HG02938 (cell line): Measurements from ENCODE around the gene NKTR.

Experiments used
- ATAC-seq: cut with Tn5 transposase; IDR thresholded peaks from one replicate; pipeline ENCODE4 v1.9.1; 2021; ENCODE audit warnings: mild to moderate bottlenecking, moderate library complexity; ENCODE audit not compliant: unreplicated experiment

The NKTR gene

DNA sequence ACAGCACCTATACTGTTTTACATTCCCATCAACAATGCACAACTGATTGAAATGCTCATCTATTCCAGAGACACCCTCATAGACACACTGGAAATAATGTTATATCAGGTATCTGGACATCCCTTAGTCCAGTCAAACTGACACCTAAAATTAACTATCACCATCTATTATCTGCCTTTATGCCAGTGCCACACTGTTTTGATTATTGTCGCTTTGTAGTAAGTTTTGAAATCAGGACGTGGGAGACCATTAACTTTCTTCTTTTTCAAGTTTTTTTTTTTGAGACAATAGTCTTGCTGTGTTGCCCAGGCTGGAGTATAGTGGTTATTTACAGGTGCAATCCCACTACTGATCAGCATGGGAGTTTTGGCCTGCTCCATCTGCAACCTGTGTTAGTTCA lies 75.4 kb downstream of the NKTR start:
- no peak for ATAC-seq

DNA sequence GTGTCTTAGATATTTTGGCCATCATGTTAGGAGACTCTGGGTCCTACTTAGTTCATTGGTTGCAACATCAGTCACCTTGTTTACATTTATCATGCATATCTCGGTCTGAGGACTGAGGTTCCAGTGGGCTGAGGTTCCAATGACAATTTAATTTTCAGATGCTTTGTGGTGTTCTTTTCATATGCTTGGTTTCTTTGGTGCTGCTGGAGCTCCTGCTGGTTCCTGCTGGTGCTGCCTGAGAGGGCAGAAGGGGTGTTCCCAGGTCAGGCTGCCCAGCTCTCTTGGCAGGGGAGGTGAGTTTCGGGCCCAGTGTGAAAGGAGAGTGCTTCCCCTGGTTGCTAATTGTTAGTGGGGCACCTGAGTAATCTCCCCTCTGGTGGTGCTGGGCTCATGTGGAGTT lies 78.0 kb downstream of the NKTR start:
- no peak for ATAC-seq

DNA sequence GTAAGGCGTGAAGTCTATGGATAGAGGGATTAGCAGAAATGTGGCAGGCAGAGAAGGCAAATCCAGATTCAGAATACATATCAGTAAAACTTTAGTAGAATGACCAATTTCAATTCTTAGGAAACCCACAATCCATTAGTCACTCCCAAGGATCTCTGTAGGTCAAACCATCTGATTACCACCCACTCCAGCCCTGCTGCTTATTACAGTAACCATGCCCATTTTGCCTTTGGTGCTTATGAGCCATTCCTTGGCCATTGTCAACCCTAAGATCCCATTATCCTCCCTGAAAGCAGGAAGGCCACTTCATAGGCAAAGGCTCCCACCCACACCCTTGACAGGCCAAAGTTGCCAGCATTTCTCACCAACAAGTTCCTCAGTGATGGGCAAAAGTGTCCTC lies 79.8 kb downstream of the NKTR start:
- no peak for ATAC-seq

DNA sequence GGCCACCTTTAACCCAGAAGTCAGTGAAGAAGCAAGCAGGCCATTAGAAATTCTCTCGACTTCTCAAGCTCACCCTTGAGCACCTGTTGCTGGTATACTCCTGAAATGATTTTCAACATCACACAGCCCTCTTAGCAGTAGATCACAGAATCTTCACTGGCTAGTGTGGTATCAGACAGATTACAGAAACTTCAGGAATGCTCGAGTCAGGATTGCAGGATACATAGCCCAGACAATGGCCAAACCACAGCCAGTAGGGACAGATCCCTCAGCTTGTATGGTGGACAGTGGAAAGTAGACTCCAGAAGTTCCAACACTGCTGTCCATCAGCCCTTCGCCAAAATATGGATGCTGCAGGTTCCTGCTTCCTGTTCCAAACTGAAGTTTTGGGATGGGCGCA lies 80.3 kb downstream of the NKTR start:
- no peak for ATAC-seq

DNA sequence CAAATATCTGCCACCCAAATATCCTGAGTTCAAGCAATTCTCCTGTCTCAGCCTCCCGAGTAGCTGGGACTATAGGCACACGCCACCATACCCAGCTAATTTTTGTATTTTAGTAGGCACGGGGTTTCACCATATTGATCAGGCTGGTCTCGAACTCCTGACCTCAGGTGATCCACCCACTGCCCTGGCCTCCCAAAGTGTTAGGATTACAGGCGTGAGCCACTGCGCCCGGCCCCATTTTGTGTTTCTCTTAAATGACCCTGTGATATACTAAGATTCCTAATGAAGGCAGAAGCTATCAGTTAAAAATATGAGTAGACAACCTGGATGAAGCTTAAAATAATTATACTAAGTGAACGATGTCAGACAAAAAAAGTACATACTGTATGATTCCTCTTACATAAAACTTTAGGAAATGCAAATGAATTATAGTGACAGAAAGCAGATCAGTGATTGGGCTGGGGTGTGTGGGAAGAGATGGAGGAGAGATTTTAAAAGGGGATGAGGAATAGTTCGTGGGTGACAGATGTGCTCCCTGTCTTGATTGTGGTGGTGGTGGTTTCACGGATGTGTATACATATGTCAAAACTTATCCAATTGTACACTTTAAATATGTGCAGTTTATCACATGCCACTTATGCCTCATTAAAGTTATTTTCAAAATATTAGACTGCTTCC lies 81.0 kb downstream of the NKTR start:
- ATAC-seq = no peak

DNA sequence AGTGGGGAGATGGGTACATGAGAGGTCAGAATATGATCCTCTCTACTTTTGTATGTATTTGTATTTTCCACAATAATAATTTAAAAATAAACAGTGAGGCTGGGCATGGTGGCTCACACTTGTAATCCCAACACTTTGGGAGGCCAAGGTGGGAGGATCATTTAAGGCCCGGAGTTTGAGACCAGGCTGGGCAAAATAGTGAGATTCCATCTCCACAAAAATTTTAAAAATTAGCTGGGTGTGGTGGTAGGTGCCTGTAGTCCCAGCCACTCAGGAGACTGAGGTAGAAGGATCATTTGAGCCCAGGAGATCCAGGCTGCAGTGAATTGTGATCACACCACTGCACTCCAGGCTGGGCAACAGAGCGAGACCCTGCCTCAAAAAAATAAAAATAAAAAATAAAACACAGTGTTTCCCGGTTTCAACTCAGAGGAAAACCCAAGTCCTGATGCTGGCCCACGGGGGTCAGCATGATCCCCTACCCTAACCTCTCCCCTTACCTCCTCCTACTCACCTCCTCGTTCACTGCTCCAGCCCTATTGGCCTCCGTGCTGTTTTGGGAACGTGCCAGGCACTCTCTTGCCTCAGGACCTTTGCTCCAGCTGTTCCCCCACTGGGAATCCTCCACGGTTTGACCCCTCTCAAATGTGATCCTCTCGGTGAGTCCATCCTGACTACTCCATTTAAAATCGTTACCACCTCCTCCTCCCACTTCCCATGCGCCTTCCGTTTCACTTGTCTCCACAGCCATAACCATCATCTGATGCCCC lies 82.0 kb downstream of the NKTR start:
- no peak for ATAC-seq

DNA sequence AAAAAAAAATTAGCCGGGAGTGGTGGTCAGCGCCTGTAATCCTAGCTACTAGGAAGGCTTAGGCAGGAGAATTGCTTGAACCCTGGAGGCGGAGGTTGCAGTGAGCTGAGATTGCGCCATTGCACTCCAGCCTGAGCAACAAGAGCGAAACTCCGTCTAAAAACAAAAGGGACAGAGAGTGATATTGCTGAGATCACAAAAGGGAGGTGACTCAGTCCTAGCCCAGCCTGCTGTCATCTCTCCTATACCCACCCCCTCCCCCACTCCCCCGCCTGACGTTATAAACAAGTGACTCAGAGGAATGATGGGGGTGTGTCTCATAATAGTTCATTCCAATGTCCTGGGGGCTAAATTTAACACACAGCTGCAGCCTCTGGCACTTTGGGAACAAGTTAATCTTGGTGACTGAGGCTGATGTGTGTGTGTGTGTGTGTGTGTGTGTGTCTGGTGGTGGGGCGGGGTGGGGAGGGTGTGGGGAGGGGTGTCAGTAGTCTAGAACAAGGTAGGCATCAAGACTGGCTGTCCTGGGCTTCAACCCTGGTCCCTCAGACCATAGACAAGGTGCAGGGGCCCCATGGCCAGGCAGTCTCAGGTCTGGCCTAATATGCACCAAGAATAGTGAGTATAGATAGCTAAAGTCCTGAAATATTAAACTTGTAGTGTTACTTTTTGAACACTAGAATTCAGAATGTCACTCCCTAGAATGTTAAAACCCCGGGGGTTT lies 83.6 kb downstream of the NKTR start:
- ATAC-seq = no peak

DNA sequence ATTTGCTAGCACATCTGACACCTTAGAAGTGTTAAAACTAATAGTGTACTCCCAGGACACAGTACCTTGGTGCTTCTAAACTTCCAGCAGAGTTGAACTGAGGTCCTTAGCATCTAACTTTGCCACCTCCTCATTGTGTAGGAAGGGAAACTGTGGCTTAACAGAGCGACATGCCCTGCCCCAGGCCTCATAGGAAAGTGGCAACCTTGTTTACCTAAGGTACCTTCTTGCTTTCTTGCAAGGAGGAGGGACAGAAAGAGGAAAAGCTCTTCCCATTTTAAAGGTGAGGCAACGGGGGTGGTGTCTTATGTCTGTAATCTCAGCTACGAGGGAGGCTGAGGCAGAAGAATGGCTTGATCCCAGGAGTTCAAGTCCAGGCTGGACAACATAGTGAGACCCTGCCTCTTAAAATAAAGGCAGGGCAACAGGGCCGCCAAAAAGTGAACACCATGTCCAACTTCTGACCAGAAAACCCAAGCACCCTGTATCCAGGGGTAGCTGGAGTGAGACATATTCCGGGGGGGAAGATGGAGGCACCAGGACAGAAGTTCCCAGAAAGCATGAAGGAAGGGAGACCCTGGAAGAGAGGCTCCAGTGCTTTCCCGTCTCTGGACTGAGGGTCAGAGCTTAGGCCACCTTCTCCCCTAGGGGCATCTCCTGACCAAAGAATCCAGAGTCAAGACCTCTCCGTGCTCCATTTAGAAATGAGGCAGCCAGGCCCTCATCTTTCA lies 84.3 kb downstream of the NKTR start:
- ATAC-seq = no peak

DNA sequence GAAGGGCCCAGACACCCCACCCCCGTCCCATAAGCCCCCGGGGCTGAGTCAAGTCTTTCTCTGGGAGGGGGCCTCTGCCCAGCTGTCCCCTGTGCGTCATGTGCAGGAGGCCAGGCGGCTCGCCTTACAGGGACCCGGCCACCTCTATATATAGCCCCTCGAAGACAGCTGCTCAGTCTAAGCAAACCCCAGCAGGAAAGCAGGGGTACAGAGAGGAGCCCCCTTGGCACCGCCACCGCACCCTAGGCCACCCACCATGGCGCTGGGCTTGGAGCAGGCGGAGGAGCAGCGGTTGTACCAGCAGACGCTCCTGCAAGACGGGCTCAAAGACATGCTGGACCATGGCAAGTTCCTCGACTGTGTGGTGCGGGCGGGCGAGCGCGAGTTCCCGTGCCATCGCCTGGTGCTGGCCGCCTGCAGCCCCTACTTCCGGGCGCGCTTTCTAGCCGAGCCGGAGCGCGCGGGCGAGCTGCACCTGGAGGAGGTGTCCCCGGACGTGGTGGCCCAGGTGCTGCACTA lies 84.9 kb downstream of the NKTR start, which contains the start of gene KLHL40:
Gene KLHL40, plus strand, starts transcription at position 175 of the 519 bp plus-strand sequence. Its CDS starts 82 bp downstream, at position 257.
- no peak for ATAC-seq

DNA sequence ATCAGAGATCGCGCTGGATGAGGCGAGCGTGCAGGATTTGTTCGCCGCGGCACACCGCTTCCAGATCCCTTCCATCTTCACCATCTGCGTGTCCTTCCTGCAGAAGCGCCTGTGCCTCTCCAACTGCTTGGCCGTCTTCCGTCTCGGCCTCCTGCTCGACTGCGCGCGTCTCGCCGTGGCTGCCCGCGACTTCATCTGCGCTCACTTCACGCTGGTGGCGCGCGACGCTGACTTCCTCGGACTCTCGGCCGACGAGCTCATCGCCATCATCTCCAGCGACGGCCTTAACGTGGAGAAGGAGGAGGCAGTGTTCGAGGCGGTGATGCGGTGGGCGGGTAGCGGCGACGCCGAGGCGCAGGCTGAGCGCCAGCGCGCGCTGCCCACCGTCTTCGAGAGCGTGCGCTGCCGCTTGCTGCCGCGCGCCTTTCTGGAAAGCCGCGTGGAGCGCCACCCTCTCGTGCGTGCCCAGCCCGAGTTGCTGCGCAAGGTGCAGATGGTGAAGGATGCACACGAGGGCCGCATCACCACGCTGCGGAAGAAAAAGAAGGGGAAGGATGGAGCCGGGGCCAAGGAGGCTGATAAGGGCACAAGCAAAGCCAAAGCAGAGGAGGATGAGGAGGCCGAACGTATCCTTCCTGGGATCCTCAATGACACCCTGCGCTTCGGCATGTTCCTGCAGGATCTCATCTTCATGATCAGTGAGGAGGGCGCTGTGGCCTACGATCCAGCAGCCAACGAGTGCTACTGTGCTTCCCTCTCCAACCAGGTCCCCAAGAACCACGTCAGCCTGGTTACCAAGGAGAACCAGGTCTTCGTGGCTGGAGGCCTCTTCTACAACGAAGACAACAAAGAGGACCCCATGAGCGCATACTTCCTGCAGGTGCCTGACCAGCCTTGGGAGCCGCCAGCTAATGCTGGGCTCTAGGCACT lies 85.7 kb downstream of the NKTR start:
- no peak for ATAC-seq

DNA sequence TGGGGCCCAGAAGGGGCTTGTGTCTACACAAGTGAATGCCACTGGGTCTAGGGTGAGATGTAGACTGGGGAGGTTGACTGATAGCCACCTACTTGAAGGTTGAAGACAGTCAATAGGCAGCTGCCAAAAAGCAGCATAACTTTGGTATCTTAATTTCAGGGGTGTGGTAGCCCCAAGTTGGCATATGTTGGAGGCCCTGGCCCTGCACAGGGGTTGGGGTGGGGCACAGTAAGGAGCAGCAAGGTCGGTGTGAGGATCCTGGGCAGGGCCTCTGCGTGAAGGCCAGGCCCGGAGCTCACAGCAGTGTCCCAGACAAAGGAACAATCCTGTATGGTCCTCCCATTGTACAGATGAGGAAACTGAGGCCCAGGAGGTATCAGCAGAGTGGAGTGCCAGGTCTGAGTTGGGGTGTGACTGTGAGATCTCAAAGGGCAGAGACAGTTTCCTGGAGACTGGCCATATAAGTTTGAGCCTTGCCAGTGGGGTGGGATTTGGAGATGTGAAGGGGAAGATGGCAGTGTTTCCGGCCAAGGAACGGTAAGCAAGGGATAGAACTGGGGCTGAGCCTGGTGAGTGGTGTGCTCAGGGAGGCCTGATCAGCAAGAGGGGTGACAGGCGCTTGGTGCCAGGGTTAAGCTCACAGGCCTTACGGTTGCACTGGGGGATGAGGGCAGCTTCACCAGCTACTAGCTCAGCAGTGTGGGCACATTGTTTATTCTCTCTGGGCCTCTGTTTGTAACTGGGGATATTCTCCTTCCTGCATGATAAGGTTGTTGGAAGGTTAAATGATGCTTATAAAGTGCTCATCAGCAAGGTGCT lies 86.6 kb downstream of the NKTR start:
- no peak for ATAC-seq

DNA sequence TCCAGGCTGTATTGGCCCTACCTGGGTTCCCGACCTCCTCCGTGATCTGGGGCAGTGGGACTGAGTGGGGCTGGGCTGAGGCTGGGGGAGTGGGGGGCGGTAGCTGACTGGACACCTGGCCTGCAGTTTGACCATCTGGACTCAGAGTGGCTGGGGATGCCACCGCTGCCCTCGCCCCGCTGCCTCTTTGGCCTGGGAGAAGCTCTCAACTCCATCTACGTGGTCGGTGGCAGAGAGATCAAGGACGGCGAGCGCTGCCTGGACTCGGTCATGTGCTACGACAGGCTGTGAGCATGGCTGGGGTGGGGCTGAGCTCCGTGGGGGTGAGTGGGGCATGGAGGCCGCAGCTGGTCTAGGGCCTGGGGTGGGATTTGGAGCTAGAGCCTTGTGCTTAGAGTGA lies 87.5 kb downstream of the NKTR start:
- ATAC-seq = no peak

DNA sequence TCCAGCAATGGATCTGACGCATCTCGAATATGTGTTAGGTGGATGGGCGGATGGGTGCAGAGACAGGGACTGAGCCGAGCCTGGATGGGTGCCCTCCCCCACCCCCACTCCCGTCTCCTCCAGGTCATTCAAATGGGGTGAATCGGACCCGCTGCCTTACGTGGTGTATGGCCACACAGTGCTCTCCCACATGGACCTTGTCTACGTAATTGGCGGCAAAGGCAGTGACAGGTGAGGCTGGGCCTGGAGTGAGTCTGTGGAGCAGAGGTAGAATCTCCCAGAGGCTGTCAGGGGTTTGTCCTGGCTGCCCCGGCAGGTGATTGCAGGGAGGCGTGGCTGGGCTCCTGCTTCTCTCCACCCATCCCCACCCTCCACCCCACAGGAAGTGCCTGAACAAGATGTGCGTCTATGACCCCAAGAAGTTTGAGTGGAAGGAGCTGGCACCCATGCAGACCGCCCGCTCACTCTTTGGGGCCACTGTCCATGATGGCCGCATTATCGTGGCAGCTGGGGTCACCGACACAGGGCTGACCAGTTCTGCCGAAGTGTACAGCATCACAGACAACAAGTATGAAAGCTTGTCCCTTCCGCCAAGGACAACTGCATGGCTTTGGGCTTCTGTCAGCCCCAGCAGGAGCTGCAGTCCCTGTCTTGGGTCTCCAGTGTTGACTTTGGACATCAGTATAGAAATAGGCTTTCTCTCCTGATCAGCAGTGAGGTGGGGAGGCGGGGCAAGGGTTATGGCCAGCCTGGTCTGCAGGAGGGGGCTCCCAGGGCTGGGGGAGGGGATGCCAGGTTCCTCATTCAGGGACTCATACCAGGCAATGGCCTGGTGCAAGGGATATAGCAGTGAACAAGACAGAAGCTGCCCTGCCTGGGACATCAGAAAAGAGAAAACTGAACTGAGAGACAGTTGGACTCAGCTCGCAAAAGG lies 88.3 kb downstream of the NKTR start:
- no peak for ATAC-seq

DNA sequence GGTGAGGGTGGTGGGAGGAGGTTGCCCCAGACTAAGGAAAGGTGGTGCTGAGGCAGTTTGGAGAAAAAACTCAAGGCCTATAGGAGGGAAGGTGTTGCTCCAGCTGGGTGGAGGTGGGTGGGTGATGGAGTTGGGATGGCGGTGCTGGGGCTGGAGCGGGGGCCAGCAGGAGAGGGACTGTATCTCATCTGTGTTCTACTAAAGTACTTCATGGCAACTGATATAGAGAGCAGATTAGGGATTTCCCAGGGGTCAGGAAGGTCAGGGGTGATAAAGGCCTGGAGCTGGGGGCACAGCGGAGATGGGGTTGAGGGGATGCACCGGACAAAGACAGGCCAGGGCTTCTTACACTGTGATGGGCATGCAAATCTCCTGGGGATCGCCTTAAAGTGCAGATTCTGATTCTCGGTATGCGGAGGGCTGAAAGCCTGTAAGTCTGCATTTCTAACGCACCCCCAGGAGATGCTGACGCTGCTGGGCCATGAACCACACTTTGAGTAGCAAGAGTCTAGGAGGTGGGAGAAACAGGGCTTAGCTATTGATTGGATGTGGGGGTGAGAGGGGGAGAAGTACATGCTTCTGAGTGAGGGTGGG lies 89.0 kb downstream of the NKTR start:
- ATAC-seq = no peak

DNA sequence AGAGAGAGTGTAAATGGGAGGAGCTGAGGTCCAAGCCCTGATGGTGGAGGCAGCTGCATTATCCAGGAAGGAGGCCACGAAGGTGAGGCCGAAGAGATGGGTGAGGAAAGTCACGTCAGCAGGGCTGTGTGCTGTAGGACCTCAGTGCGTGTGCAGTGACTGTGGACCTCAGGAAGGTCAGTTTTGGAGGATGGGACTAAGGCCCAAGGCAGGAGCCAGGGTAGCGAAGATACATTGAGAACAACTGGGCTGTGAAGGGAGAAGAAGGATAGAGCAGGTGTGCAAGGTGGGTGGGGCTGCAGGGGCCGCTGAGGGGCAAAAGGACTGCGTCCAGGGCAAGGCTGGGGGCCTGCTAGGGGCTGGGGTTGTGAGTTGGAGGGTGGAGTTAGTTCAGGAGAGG lies 89.7 kb downstream of the NKTR start:
- ATAC-seq = no peak

DNA sequence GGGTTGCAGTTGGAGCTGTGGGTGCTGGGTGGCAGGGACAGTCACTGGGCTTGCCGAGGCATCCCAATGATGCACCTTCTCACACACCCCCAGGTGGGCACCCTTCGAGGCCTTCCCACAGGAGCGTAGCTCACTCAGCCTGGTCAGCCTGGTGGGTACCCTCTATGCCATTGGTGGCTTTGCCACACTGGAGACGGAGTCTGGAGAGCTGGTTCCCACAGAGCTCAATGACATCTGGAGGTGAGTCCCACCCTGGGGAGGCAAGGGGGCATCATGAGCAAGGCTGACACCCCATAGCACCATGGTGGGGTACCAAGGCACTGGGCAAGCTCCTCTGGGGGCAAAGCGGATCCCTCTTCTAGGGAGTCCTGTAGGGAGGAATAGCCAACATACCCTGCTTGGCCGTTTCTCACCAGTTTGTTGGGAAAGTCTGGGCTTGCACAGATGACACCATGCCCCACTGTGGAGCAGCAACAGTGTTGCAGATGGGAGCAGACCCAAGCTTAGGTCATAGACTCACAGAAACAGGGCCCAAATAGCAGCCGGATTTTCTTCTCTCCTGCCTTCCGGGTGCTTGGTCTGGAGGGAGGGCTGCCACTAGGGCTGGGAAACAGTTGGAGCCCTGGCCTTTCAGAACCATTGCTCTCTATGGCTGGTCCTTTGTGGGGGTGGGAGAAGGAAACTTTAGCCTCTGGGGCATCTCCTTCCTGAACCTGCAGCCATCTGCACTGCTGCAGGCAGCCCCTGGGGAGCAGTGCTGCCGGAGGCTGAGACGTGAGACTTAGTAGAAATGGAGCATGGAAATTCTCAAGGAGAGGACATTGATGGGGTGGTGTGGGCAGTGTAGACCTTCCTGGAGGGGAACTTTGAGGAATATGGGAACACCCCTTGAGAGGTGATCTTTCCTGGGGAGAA lies 90.5 kb downstream of the NKTR start:
- no peak for ATAC-seq
